ENCODE measurements around the gene ARFRP1.
A peak's percentile ranks its signal among the peaks of the same experiment; 100 is the strongest.

The ARFRP1 gene

GRCh38 chr20:63706852-63707557 lies 771 bp downstream of the ARFRP1 start:
- peak; percentile 20 for DNase-seq (ENCODE audit: low read depth)
- peak overlapping the region; percentile 81 for H3K4me3 ChIP-seq (ENCODE audit: low read length)

DNA sequence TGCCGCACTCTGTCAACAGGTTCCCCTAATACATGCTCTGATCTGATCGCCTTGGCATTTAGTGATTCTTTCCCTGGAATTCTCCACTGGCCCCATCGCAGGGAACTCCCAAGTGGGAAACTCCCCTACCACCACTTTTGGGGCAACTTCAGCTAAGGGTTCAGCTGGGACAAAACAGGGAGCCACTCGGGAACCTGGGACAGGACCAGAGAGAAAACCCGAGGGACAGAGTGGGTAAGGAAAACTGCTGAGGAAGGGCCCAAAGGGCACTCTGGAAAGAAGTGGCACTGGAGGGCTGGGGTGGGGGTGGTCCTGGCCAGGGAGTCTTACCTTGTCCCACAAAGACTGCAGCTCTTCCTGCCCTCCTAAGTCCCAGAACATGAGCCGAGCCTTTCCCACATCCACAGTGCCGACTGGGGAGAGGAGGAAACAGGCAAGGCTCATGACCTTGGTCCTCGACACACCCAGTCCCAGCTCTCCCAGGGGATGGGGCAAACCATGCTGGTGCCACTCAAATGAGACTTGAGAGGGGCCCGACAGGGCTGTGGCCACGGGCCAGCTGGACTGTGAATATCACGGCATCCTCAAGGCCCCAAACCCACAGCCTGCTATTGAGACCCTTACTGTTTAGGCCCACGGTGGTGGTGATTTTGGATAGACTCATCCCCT lies 1.6 kb downstream of the ARFRP1 start:
- TF ChIP-seq, protein P1, sequence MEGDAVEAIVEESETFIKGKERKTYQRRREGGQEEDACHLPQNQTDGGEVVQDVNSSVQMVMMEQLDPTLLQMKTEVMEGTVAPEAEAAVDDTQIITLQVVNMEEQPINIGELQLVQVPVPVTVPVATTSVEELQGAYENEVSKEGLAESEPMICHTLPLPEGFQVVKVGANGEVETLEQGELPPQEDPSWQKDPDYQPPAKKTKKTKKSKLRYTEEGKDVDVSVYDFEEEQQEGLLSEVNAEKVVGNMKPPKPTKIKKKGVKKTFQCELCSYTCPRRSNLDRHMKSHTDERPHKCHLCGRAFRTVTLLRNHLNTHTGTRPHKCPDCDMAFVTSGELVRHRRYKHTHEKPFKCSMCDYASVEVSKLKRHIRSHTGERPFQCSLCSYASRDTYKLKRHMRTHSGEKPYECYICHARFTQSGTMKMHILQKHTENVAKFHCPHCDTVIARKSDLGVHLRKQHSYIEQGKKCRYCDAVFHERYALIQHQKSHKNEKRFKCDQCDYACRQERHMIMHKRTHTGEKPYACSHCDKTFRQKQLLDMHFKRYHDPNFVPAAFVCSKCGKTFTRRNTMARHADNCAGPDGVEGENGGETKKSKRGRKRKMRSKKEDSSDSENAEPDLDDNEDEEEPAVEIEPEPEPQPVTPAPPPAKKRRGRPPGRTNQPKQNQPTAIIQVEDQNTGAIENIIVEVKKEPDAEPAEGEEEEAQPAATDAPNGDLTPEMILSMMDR (conservative IDR thresholded peaks at IDR 0.05; ENCODE audit: low read length) = no peak
- no peak for DNase-seq (ENCODE audit: low read depth)
- peak overlapping the region; percentile 81 for H3K4me3 ChIP-seq (ENCODE audit: low read length)

More at GRCh38 chr20:63706852-63707557, 771 bp downstream of the ARFRP1 start:
- TF ChIP-seq, protein P1 (conservative IDR thresholded peaks at IDR 0.05; ENCODE audit: low read length) = peak; percentile 20; the same call in 1 of the 2 replicates

DNA sequence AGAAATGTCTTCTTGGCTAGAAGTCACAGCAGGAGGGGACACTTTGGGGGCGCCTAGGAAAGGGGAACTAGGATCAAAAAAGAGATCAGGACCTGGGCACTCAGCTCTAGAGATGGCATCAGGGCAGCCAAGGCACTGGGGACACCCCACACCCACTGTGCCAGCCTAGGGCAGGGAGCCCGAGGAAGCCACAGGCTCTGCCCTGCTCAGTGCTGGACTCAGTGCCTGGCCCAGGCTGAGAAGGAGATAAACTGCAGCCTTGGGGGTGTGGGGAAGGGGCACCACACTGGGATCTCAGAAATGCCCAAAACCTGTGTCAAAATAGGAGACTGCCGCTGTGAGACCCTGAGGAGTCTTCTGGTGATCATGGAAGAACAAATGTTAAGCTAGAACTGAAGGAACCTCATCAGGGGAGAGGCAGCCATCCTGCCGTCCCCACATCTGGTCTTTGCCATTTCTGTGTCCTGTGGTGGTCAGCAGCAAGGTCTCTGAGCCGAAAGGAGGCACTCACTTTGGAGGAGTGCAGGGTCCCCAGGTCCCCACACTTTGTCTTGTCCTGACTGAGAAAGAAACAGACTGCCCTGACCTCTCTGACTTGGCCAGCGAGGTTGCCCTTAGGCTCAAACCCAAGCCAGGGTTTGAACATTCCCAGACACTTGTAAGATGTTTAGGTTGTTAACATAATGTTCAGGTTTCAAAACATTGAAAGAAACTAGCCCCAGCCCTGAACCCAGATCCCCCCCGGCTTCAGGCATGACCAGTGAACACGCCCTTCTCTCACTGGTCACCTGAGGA lies 2.3 kb downstream of the ARFRP1 start:
- H3K4me3 ChIP-seq (ENCODE audit: low read length) = no peak overlapping the region; the same call in 1 of the 2 replicates
- no peak for DNase-seq (ENCODE audit: low read depth)
- TF ChIP-seq, protein P1 (conservative IDR thresholded peaks at IDR 0.05; ENCODE audit: low read length) = no peak

- no peak overlapping the region for H3K4me3 ChIP-seq (ENCODE audit: low read length)
- DNase-seq (ENCODE audit: low read depth) = no peak
- TF ChIP-seq, protein P1 (conservative IDR thresholded peaks at IDR 0.05; ENCODE audit: low read length) = no peak
These were observed 3.0 kb downstream of the ARFRP1 start for GRCh38 chr20:63704749-63705117.

GRCh38 chr20:63703976-63704748 lies 3.6 kb downstream of the ARFRP1 start:
- DNase-seq (ENCODE audit: low read depth) = no peak
- no peak overlapping the region for H3K4me3 ChIP-seq (ENCODE audit: low read length)
- TF ChIP-seq, protein P1 (conservative IDR thresholded peaks at IDR 0.05; ENCODE audit: low read length) = no peak

DNA sequence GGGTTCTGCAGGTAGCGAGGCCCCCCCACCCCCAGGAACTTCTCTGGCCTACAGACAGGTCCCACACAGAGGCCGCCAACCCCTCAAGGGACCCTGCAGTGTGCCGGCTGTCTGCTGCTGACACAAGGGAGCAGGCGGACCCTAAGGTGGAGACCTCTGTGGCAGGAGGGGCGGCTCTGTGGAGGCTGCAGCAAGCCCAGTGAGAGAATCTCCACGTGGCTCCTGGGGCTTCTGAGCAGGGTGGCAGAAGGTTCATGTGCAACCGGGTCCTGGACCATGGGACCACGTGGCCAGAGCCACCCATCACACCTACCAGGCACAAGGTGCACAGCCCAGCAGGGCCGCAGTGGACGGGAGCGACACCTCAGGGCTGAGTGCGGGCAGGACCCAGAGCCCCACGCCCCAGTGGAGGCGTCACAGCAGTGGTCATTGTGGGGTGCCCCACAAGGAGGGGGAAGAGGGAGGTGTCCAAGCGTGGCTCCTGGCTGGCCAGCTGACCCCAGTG lies 4.3 kb downstream of the ARFRP1 start:
- no peak for DNase-seq (ENCODE audit: low read depth)
- no peak overlapping the region for H3K4me3 ChIP-seq (ENCODE audit: low read length)
- TF ChIP-seq, protein P1 (conservative IDR thresholded peaks at IDR 0.05; ENCODE audit: low read length) = no peak

All from AG10803 (cell line).